HG02623 (cell line): ENCODE results near the gene REXO1.
A peak's percentile ranks its signal among the peaks of the same experiment; 100 is the strongest.

Experiments used
- ATAC-seq: cut with Tn5 transposase; IDR thresholded peaks from one replicate; pipeline ENCODE4 v1.9.1; 2021; ENCODE audit warnings: moderate library complexity; ENCODE audit not compliant: unreplicated experiment

REXO1 gene

DNA sequence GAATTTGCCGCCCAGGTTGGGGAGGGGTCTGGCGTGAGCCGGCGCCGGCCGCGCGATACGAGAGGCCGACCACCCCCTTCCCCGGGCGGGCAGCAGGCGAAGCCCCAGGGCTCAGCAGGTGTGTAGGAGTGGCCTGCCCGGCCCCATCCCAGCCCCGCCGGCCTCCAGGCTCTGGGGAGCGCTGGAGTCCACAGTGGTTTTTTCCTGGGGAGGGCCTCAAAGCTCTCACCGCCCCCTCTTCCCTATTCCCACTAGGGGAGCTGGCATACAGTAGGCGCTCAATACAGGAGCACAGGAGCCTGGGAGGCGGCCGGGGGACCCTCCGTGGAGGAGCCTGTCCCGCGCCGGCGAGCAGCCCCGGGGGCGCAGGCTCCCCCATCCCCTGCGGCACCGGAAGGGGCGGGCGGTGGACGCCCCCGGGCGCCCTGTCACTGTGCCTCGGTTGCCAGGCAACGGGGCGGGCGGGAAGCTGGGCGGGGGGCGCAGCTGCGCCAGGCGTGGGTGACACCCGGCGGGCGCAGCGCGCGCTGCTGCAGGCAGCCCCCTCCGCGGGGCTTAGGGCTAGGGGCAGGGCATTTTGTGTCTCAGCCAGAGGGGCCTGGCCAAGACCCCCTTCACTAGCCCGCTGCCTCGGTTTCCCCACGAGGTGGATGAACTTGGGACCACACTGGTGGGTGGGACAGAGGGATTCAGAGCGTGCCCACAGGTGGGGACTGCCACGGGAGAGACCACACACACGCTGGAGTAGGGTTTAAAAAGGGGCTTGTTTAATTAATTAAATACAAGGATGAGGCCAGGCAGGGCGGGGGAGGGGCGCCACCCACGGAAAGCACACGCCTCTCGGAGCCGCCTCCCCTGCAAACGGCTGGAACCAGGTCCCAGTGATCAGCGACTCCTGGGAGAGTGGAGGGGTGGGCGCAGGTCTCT is 3.6 kb upstream of the REXO1 start:
- ATAC-seq, result no peak

DNA sequence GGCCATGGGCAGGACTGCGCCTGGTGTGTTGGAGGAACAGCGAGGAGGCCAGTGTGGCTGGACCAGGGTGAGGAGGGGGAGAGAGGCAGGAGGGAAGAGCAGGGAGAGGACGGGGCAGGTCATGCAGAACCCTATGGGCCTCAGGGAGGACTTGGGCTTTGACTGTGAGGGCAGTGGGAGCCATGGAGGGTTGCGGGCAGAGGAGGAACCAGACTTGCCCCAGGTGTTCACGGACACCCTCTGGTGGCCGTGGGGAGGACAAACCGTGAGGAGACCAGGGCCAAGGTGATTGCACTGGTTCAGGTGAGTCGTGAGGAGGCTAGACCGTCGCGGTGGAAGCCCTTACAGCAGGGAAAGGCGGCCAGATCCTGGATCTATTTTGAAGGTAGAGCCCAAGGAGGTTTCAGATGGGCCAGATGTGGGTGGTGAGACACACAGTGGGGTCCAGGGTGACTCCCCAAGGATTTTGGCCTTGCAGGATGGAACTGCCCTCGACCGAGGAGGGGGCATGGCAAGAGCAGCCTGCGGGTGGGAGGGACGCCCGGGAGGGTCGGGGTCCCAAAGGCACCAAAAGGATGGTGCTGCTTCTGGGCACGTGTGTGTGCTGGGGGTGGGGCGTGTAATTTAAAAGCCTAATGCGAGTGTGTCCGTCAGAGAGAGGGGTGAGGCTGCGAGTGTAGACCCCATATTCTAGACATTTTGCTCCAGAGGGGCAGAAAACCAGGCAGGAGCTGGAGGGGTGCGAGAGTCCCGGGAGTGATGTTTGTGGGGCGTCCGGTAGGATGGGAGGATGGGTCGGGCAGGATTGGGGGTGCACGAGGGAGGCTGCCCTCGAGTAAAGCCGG is 2.7 kb upstream of the REXO1 start:
- ATAC-seq, result no peak

DNA sequence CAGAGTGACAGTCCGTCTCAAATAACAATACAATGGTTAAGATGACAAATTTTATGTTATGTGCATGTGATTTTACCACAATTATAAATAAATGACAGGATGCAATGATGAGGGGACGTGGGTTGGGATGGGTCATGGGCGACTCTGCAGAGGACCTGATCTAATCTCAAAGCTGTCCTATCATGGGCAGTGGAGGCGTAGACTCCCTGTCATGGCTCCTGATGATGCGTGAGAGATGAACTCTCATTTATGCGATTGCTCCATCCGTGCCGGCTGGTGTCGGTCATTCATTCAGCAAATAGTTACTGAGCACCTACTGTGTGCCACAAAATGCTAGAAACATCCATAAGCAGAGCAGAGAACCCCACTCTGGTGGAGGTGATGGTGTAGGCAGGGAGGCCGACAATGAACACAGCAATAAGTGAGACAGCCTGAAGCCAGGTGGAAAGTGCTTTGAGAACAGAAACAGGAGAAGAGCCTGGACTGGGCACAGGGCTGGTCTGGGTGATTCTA is 1.7 kb upstream of the REXO1 start:
- no peak for ATAC-seq

GRCh38 chr19:1849132-1849474 is 820 bp upstream of the REXO1 start:
- no peak for ATAC-seq

DNA sequence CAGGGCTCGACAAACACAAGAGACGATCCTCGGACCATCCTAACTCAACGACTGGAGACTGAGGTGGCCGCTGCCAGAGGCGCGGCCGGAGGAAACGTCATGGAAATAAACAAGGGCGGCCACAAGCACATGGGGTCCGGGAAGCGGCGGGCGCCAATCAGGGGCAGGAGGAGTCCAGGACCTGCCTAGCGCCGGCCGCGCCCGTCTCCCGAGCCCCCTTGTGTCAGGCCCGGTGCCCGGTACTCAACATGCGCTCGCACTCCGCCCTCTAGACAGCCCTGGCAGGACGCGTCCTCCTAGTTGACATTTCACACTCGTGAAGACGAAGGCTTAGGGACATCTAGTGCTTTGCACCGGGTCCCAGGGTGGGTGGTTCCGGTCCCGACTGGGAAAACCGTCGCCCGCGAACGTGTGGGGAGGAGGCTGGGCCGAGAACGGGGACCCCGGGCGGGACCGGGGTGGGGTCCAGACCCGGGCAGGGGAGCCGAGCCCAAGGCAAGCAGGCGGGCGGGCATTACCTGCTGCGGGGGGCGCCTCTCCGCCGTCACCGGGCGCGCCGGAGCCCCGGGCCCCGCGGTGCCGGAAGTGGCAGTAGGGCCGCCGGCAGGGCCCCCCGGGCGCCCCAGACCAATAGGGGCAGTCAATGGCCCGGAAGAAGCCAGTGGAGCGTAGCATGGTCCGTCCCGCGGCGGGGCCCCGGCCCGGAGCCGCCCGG is 442 bp downstream of the REXO1 start:
- peak; percentile 18 for ATAC-seq

DNA sequence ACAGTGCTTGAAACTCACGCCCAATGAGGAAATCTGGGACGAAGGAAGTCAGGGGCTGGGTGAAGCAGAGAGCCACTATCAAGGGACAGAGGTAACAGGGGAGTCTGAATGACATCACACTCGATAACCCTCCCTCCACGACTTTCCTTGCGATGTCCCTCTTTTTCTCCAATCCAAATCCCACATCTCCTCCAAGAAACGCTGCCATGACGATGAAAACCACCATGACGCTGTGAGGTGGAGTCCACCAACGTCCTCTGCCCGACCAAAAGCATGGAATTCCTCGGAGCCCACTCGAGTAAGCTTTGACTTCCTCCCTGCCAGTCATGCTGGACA is 967 bp downstream of the REXO1 start:
- ATAC-seq, result no peak

- no peak for ATAC-seq
These were observed 1.6 kb downstream of the REXO1 start for GRCh38 chr19:1846517-1847204.

GRCh38 chr19:1845642-1846041 is 2.6 kb downstream of the REXO1 start:
- no peak for ATAC-seq

- no peak for ATAC-seq
These were observed 3.2 kb downstream of the REXO1 start for GRCh38 chr19:1845125-1845515.

DNA sequence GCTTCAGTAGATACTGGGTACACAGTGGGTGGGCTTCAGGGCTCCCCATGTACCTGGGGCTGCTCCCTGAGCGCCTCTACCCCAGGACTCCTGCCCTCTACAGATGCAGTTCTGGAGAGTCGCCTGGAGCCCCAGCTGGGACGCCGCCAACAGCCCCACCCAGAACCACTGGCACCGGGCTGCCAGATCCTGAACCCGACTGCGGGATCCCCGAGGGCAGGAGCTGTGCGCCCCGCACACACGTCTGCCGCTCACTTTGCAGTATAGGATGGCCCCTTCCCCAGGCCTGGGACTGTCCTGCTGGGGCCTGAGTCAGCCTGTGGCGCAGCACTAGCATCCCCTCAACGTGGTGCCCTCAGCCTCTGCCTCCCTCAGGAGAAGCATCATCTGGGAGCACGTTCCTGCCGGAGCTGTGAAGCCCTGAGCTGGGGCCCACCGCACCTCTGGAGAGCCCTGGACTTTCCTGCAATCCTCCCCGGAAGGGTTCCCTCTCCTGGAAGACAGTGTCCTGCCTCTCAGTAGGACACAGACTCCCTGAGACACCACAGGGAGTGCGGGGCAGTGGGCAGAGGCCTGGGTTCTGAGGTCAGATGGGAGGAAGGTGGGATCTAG is 3.7 kb downstream of the REXO1 start:
- no peak for ATAC-seq

GRCh38 chr19:1843646-1844394 is 4.5 kb downstream of the REXO1 start:
- ATAC-seq, result no peak

GRCh38 chr19:1843116-1843515 is 5.2 kb downstream of the REXO1 start:
- no peak for ATAC-seq

DNA sequence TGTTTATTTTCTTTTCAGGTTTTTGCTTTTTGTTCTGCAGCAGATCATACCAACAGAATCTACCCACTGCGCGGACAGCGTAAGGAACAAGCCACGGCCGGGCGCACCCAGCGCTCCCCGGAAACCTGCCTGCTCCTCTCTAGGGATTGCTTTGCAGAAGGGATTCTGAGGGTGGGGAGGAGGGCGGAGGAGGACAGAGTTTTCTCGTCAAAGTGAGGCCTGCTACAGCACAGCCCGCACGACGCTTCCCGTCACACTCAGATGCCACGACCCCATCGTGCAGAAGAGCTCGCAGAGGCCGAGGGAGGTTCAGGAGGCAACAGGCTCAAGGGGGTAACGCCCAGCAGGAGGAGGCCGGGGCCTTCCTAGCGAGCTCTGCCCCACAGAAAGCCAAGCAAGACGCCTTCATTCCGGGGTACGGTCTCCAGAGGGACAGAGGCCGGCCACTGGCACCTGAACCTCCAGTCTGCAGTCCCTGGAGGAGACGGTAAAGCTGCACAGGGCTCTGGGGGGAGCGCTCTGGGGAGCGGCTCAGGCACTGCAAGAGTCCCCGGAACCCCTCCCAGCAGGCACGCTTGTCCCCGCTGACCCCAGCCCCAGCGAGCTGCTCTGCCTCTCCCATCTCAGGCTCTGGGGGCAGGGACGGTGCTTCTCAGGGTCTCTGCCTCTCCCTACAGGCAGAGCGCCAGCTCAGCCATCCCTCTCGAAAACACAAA is 6.9 kb downstream of the REXO1 start:
- no peak for ATAC-seq

DNA sequence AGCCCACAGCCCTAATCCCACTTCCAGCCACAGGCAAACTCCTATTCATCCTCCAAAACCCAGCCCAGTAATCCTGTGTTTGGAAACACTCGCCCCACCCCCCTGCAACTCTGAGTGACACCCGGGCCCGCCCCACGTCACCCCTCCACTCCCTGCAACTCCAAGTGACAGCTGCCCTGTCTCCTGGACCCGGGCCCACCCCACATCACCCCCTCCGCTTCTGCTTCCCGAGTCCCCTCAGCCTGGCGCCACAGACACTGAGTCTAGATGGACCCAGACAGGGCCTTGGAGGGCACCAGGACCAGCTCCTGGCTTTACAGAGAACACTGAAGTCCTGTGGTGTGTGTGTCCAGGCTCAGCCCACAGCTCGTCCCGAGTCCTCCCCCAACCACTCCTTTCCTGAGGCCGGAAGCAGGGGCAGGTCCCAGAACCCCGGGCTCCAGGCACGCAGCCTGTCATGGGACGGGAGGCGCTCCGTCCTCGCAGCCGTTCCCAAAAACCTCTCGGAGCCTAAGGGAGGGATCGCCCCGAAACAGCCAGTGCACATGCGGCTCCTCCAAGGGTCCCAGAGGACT is 7.7 kb downstream of the REXO1 start:
- ATAC-seq, result no peak

DNA sequence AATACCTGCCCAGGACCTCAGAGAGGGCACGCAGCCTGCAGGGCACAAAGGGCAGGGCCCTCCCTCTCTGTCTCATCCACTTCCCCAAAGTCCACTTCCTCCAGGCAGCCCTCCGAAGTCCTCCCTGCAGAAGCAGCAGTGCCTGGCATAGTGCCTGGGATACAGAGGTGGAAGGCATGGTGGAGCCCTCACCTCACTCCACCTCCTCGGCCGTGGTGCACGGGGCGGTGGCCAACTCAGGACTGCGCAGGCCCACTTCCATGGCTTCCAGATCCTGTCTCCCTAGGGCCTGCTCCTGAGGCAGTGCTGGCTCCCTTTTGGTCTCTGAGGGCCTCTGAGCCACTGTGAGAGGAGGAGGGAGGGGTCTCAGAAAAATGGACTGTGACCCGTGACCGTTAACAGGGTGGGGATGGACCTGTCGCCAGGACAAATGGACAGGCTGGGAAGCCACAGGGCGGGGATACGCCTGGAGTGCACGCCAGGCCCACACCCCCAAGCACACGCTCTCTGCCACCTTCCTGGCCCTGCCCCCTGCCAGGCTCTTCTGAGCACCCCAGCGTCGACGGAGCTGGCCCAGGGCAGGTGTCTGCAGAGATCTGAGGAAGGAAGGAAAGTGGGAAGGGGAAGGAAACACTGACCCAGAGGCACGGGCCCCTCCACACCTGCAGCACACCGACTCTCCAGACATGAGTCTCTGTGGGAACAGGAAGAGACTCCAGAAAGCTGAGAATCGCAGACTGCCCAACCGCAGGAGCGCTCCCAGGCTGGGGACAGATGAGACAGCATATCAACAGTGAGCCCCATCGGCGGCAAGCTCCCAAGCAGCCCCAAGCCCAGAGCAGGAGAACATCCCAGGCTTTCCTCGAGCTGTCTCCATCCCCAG is 8.4 kb downstream of the REXO1 start:
- no peak for ATAC-seq

GRCh38 chr19:1837625-1838105 is 10.6 kb downstream of the REXO1 start:
- no peak for ATAC-seq

- ATAC-seq, result no peak
These were observed 11.1 kb downstream of the REXO1 start for GRCh38 chr19:1837222-1837565.
